HG02943 (cell line): Measurements from ENCODE around the gene AKR1B15.

Experiments
- ATAC-seq: cut with Tn5 transposase; IDR thresholded peaks from one replicate; pipeline ENCODE4 v1.9.1; 2021; ENCODE audit warnings: mild to moderate bottlenecking, low read depth, moderate library complexity; ENCODE audit not compliant: unreplicated experiment

The AKR1B15 gene

GRCh38 chr7:134611611-134612151, 62.8 kb downstream of the AKR1B15 start:
- ATAC-seq: no peak

GRCh38 chr7:134612197-134612596, 63.3 kb downstream of the AKR1B15 start:
- no peak for ATAC-seq

- no peak for ATAC-seq
Observed at GRCh38 chr7:134613623-134614347, 64.9 kb downstream of the AKR1B15 start.

- ATAC-seq: no peak
Observed at GRCh38 chr7:134616611-134617010, 67.7 kb downstream of the AKR1B15 start.

GRCh38 chr7:134618756-134619530, 70.0 kb downstream of the AKR1B15 start:
- ATAC-seq: no peak

GRCh38 chr7:134619627-134620331, 70.9 kb downstream of the AKR1B15 start:
- ATAC-seq: no peak

GRCh38 chr7:134622303-134622995, 73.5 kb downstream of the AKR1B15 start:
- ATAC-seq: no peak

- no peak for ATAC-seq
Observed at GRCh38 chr7:134623193-134623592, 74.3 kb downstream of the AKR1B15 start.

- no peak for ATAC-seq
Observed at GRCh38 chr7:134625550-134625949, 76.6 kb downstream of the AKR1B15 start.

- no peak for ATAC-seq
Observed at GRCh38 chr7:134627109-134627774, 78.3 kb downstream of the AKR1B15 start.

GRCh38 chr7:134627775-134628153, 78.9 kb downstream of the AKR1B15 start:
- ATAC-seq: no peak

- ATAC-seq: no peak
Observed at GRCh38 chr7:134629445-134629844, 80.5 kb downstream of the AKR1B15 start.
